Smooth muscle cell (in vitro differentiated cells): ENCODE results near the gene KCNJ6. TPM values are rescaled to one million over a fixed set of nuclear protein-coding genes. Genes with fewer than 3 reads are reported as not detected.

Source experiments
- DNase-seq: peaks from one replicate; lab custom pipeline; 2025; ENCODE audit not compliant: unreplicated experiment; lab: John Stamatoyannopoulos, UW
- H2AFZ ChIP-seq: fragments of 200-600 bp; sonication (generic); 2 replicates; pipeline ENCODE4 v1.6.0; 2016; ENCODE audit warnings: antibody characterized with exemption, low read depth, mild to moderate bottlenecking
- H3F3A ChIP-seq: fragments of 200-600 bp; sonication (generic); 2 replicates; pipeline ENCODE4 v1.6.0; 2017; ENCODE audit warnings: antibody characterized with exemption, low read depth
- H3K27ac ChIP-seq: fragments of 200-600 bp; sonication (generic); 2 replicates; pipeline ENCODE4 v1.5.1; 2016; ENCODE audit warnings: low read depth, mild to moderate bottlenecking
- H3K27me3 ChIP-seq: fragments of 200-600 bp; sonication (generic); 2 replicates; pipeline ENCODE4 v1.6.1; 2016; ENCODE audit warnings: low read depth, mild to moderate bottlenecking
- H3K36me3 ChIP-seq: fragments of 200-600 bp; sonication (generic); 2 replicates; pipeline ENCODE4 v1.5.1; 2016; ENCODE audit warnings: low read depth
- H3K4me1 ChIP-seq: fragments of 200-600 bp; sonication (generic); 2 replicates; pipeline ENCODE4 v1.5.1; 2016; ENCODE audit warnings: low read depth
- H3K4me2 ChIP-seq: fragments of 200-600 bp; sonication (generic); 2 replicates; pipeline ENCODE4 v1.6.0; 2016; ENCODE audit warnings: mild to moderate bottlenecking
- H3K4me3 ChIP-seq: fragments of 200-600 bp; sonication (generic); 2 replicates; pipeline ENCODE4 v1.5.1; 2016; ENCODE audit warnings: mild to moderate bottlenecking
- H3K79me2 ChIP-seq: fragments of 200-600 bp; sonication (generic); 2 replicates; pipeline ENCODE4 v1.6.0; 2016; ENCODE audit warnings: low read depth, mild to moderate bottlenecking
- H3K9ac ChIP-seq: fragments of 200-600 bp; sonication (generic); 2 replicates; pipeline ENCODE4 v1.6.0; 2016; ENCODE audit warnings: low read depth
- H3K9me3 ChIP-seq: fragments of 200-600 bp; sonication (generic); replicated peaks from 2 replicates; pipeline ENCODE4 v1.5.1; 2016; ENCODE audit warnings: low read depth
- H4K20me1 ChIP-seq: fragments of 200-600 bp; sonication (generic); 2 replicates; pipeline ENCODE4 v1.6.0; 2016; ENCODE audit warnings: low read depth
- WGBS: methylation state at CpG from one replicate; pipeline ENCODE4 v1.1.7; 2016; ENCODE audit warnings: low lambda C conversion rate; 5-methylcytosine and 5-hydroxymethylcytosine counted together
- polyA plus RNA-seq: library from polyadenylated mRNA; unstranded; fragments of >200 nt; fragmentation: Nextera tagmentation; extraction: Ambion mirVana; gene quantifications from 2 replicates; pipeline ENCODE4 v1.2.1, GENCODE V29; 2016
- total RNA-seq: library from RNA; depleted of rRNA; stranded (reverse); fragments of >200 nt; gene quantifications from 2 replicates; pipeline ENCODE4 v1.2.3, GENCODE V29; 2014
- TF ChIP-seq, protein P1 (sequence below): fragments of 200-600 bp; sonication (generic); IDR thresholded peaks from 2 replicates; pipeline ENCODE4 v1.5.1; 2017; ENCODE audit warnings: borderline replicate concordance, mild to moderate bottlenecking, antibody characterized with exemption; ENCODE audit not compliant: insufficient read depth, poor library complexity, severe bottlenecking

The KCNJ6 gene
- total and polyA plus RNA-seq, 2 experiments from 2014 or later, result 0.15 to 0.27 TPM

DNA sequence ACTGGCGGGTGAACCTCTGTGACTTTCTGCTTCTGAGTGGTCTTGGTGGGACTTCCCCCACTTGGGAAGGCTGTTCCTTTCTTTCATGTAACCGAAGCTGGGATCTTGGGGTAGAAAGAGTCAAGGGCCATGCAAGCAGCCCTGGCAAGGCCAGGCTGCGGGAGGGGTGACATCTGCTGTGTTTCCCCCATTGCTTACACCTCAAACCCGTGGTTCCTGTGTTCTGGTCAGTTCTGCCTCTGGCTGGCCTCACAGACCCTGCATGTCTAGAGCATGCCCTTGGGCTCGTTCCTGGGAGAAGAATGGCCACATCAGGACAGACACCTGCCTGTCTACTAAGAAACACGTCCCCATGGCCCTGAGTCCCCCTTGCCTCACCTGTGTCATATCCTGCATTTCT, 341.9 kb downstream of the KCNJ6 start:
- Histone ChIP-seq H4K20me1 (no peaks in the 10 kb centered on the region), H3K36me3 (no peaks in the 10 kb centered on the region), H3K27ac (no peak overlapping the region), H3K79me2 (no peaks in the 10 kb centered on the region), H3F3A (no peaks in the 10 kb centered on the region), H3K4me2 (no peak overlapping the region), H3K4me1 (no peaks in the 10 kb centered on the region), H2AFZ (no peak overlapping the region), H3K27me3 (no peaks in the 10 kb centered on the region), H3K9ac (no peak overlapping the region), H3K4me3 (no peak overlapping the region), H3K9me3 (no peaks in the 10 kb centered on the region)
- 90% methylated on average over 6 of the region's 6 CpGs for WGBS
- DNase-seq, result no peak
- TF ChIP-seq, protein P1, sequence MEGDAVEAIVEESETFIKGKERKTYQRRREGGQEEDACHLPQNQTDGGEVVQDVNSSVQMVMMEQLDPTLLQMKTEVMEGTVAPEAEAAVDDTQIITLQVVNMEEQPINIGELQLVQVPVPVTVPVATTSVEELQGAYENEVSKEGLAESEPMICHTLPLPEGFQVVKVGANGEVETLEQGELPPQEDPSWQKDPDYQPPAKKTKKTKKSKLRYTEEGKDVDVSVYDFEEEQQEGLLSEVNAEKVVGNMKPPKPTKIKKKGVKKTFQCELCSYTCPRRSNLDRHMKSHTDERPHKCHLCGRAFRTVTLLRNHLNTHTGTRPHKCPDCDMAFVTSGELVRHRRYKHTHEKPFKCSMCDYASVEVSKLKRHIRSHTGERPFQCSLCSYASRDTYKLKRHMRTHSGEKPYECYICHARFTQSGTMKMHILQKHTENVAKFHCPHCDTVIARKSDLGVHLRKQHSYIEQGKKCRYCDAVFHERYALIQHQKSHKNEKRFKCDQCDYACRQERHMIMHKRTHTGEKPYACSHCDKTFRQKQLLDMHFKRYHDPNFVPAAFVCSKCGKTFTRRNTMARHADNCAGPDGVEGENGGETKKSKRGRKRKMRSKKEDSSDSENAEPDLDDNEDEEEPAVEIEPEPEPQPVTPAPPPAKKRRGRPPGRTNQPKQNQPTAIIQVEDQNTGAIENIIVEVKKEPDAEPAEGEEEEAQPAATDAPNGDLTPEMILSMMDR, result no peak

DNA sequence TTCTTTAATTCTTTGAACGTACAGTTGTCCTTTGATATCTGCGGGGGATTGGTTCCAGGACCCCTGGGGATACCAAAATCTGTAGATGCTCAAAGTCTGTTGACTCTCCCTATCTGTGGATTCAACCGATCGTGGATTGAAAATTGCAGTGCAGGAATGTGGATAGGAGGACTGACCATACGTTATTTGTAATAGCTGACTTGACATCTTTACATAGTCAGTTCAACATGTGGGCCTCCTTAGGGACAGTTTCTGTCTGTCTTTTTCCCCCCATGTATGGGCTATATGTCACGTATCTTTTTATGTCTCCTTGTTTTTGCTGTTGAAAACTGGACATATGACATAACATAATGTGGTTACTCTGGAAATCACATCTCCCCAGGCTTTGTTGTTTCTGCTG, 344.8 kb downstream of the KCNJ6 start:
- Histone ChIP-seq H2AFZ (no peak overlapping the region), H3K4me2 (no peak overlapping the region), H3F3A (no peaks in the 10 kb centered on the region), H3K79me2 (no peaks in the 10 kb centered on the region), H3K4me3 (no peak overlapping the region), H3K9ac (no peak overlapping the region), H3K9me3 (no peaks in the 10 kb centered on the region), H3K27me3 (no peaks in the 10 kb centered on the region), H4K20me1 (no peaks in the 10 kb centered on the region), H3K27ac (no peak overlapping the region), H3K36me3 (no peaks in the 10 kb centered on the region), H3K4me1 (no peaks in the 10 kb centered on the region)
- WGBS, result 78% methylated on average over 6 of the region's 6 CpGs
- no peak for DNase-seq
- TF ChIP-seq, protein P1, result no peak

DNA sequence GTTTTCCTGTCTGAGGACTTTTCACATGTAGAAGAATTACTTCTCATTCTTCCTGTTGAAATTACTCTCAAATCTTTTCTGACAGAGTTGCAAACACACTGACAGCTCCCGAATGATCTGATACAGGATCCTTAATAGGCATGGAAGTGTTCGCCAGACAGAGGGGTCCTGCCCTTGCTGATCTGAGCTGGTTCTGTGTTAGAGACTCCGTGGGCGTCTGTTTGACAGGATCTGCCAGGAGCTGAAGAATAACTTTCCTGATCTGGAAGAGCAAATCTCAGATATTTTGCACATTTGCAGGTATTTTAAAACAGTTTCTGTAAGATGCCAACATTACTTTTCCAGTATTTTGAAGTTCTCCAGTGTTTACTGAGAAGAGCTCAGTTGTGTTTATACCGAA, 347.3 kb downstream of the KCNJ6 start:
- H3K9me3 ChIP-seq, result no peaks in the 10 kb centered on the region
- 66% methylated on average over 5 of the region's 5 CpGs for WGBS
- TF ChIP-seq, protein P1, result no peak
- H3F3A ChIP-seq, result no peaks in the 10 kb centered on the region
- H3K27me3 ChIP-seq, result no peaks in the 10 kb centered on the region
- H3K4me2 ChIP-seq, result no peak overlapping the region
- no peak overlapping the region for H3K4me3 ChIP-seq
- H3K79me2 ChIP-seq, result no peaks in the 10 kb centered on the region
- no peak overlapping the region for H3K27ac ChIP-seq
- DNase-seq, result no peak
- H3K36me3 ChIP-seq, result no peaks in the 10 kb centered on the region
- H2AFZ ChIP-seq, result no peak overlapping the region
- no peak overlapping the region for H3K9ac ChIP-seq
- peaks cover 8% of the 10 kb centered on the region for H3K4me1 ChIP-seq
- H4K20me1 ChIP-seq, result no peaks in the 10 kb centered on the region

DNA sequence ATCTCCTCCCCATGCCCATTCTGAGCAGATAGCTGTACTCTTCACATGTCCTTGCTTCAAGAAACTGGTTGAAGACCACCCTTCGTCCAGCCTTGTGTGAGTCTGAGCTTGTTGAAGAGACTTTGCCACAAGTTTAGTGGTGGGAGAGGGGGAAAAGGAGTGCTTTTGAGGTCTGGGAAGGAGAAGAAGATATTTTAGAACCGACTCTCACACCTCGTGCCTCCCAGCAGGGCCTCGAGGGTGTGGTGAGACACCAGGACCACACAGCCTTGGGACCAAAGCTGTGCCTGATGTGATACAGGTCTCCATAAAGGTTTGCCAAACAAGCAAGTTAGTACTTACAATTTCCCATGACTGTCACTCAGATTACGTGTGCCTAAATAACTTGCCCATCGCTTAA, 347.8 kb downstream of the KCNJ6 start:
- no peak overlapping the region for H3K4me3 ChIP-seq
- no peaks in the 10 kb centered on the region for H3K36me3 ChIP-seq
- H3K9ac ChIP-seq, result no peak overlapping the region
- H3F3A ChIP-seq, result no peaks in the 10 kb centered on the region
- no peak for DNase-seq
- H3K79me2 ChIP-seq, result no peaks in the 10 kb centered on the region
- H3K4me1 ChIP-seq, result peaks cover 8% of the 10 kb centered on the region
- WGBS, result 88% methylated on average over 6 of the region's 6 CpGs
- H3K27ac ChIP-seq, result no peak overlapping the region
- no peaks in the 10 kb centered on the region for H3K9me3 ChIP-seq
- no peak overlapping the region for H3K4me2 ChIP-seq
- H2AFZ ChIP-seq, result no peak overlapping the region
- no peaks in the 10 kb centered on the region for H4K20me1 ChIP-seq
- TF ChIP-seq, protein P1, result no peak
- H3K27me3 ChIP-seq, result no peaks in the 10 kb centered on the region
